ENCODE measurements around the gene SF3B3. TPM values are rescaled to one million over a fixed set of nuclear protein-coding genes. Genes with fewer than 3 reads are reported as not detected.
"Not testable (repeated sequence)": the region's sequence is repeated elsewhere in the genome, so short reads cannot be mapped to it uniquely, and the experiment has no call there.

SF3B3 gene
- total RNA-seq, 1 donor from 2014 or later: 83.5 TPM

DNA sequence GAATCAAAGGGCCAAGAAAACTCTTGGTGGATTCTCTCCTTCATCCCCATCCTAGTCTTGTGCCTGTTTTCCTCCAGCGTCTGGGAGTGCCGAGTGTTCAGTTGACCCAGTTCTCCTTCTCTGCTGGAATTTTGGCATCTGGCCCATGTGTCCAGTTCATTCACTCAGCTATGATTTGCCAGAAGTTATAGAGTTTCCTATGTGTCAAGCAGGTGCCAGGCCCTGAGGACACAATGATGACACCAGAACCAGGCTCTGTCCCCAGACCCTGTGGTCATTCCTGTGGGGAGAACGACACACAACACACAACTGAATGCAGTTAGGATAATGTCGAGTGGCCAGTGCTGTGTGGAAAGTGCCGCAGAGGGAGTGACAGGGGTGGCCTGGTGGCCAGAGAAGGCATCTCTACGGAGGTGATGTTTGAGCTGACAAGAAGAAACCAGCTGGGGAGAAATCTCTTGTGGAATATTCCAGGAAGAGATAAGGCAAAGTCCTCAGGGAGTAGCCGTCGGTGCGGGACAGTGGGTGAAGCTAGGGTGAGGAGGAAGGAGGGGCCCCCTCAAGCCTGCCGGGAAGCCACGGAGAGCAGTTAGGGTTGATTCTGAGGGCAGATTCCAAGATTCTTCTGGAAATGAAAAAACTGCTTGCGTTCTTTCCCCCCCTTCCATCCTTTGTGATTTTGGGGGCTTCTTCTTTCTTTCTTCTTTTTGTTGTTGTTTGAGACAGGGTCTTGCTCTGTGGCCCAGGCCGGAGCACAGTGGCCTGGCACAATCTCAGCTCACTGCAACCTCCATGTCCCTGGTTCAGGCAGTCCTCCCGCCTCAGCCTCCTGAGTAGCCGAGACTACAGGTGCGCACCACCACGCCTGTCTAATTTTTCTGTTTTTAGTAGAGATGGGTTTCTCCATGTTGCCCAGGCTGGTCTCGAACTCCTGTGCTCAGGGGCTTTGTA, 86.9 kb downstream of the SF3B3 start:
- H3K27me3 ChIP-seq (ENCODE audit: control insufficient read depth in 3 of 3, insufficient read depth in 3 of 3, low read length in 3 of 3): no peaks in the 10 kb centered on the region
- peak overlapping the region; percentile 47 for H3K27ac ChIP-seq (ENCODE audit: low read depth, low read length)
- H3K4me1 ChIP-seq (ENCODE audit: control insufficient read depth in 3 of 3, insufficient read depth in 3 of 3, low read length in 3 of 3): peaks cover 10 to 13% (median 10%) of the 10 kb centered on the region in 3 donors
- H3K9ac ChIP-seq (ENCODE audit: low read depth in 1 of 3, low read length in 3 of 3): peak overlapping the region in 2 of 3 donors; percentile 33 to 51
- peak overlapping the region in 1 of 3 donors; percentile 1 for H3K4me3 ChIP-seq (ENCODE audit: low read length in 3 of 3)
- no peaks in the 10 kb centered on the region for H3K36me3 ChIP-seq (ENCODE audit: control insufficient read depth in 3 of 3, insufficient read depth in 3 of 3, low read length in 3 of 3)
- no peaks in the 10 kb centered on the region for H3K9me3 ChIP-seq (ENCODE audit: control insufficient read depth in 3 of 3, low read length in 3 of 3)

DNA sequence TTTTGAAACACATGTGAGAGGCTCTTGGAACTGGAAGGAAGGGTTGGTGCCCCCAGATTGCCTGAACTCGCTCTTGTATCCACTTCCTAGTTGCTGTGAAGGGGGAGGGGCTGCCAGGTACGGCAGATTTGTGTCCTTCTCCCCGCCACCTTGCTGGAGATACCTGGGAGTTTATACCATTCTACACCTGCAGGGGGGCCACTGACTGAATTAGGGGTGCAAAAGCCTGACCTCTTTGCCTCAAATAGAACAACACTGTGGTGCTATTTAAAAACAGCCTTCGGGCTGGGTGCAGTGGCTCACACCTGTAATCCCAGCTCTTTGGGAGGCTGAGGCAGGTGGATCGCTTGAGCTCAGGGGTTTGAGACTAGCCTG, 87.6 kb downstream of the SF3B3 start:
- Histone ChIP-seq H3K4me3 (ENCODE audit: low read length in 3 of 3) (no peak overlapping the region), H3K9me3 (ENCODE audit: control insufficient read depth in 3 of 3, low read length in 3 of 3) (no peaks in the 10 kb centered on the region), H3K27me3 (ENCODE audit: control insufficient read depth in 3 of 3, insufficient read depth in 3 of 3, low read length in 3 of 3) (no peaks in the 10 kb centered on the region), H3K9ac (ENCODE audit: low read depth in 1 of 3, low read length in 3 of 3) (no peak overlapping the region), H3K27ac (ENCODE audit: low read depth, low read length) (no peak overlapping the region), H3K36me3 (ENCODE audit: control insufficient read depth in 3 of 3, insufficient read depth in 3 of 3, low read length in 3 of 3) (no peaks in the 10 kb centered on the region), H3K4me1 (ENCODE audit: control insufficient read depth in 3 of 3, insufficient read depth in 3 of 3, low read length in 3 of 3) (peaks cover 10 to 13% (median 10%) of the 10 kb centered on the region in 3 donors)

- Histone ChIP-seq H3K27ac (ENCODE audit: low read depth, low read length) (no peak overlapping the region), H3K4me1 (ENCODE audit: control insufficient read depth in 3 of 3, insufficient read depth in 3 of 3, low read length in 3 of 3) (peaks cover 10 to 13% (median 10%) of the 10 kb centered on the region in 3 donors), H3K4me3 (ENCODE audit: low read length in 3 of 3) (no peak overlapping the region)
Observed at GRCh38 chr16:70611785-70612303, 88.2 kb downstream of the SF3B3 start.

DNA sequence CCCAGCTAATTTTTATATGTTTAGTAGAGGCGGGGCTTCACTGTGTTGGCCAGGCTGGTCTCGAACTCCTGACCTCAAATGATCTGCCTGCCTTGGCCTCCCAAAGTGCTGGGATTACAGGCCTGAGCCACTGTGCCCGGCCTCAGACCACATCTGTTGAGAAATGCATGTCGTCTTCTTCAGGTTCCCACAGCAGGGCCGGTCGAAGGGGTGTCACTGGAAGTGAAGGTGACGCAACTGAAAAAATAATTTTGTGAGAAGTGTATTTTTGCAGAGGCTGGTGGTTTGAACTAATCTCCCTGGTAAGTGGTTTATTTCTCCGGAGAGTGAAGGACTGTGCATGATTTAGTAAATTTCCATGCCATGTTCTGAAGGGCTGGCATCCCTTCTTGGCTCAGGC, 89.3 kb downstream of the SF3B3 start:
- Histone ChIP-seq H3K4me1 (ENCODE audit: control insufficient read depth in 3 of 3, insufficient read depth in 3 of 3, low read length in 3 of 3) (peaks cover 10 to 13% (median 10%) of the 10 kb centered on the region in 3 donors), H3K27ac (ENCODE audit: low read depth, low read length) (no peak overlapping the region), H3K9me3 (ENCODE audit: control insufficient read depth in 3 of 3, low read length in 3 of 3) (no peaks in the 10 kb centered on the region), H3K36me3 (ENCODE audit: control insufficient read depth in 3 of 3, insufficient read depth in 3 of 3, low read length in 3 of 3) (no peaks in the 10 kb centered on the region), H3K9ac (ENCODE audit: low read depth in 1 of 3, low read length in 3 of 3) (no peak overlapping the region), H3K27me3 (ENCODE audit: control insufficient read depth in 3 of 3, insufficient read depth in 3 of 3, low read length in 3 of 3) (no peaks in the 10 kb centered on the region), H3K4me3 (ENCODE audit: low read length in 3 of 3) (no peak overlapping the region)

More at GRCh38 chr16:70611785-70612303, 88.2 kb downstream of the SF3B3 start:
- no peaks in the 10 kb centered on the region for H3K9me3 ChIP-seq (ENCODE audit: control insufficient read depth in 3 of 3, low read length in 3 of 3)
- no peaks in the 10 kb centered on the region for H3K27me3 ChIP-seq (ENCODE audit: control insufficient read depth in 3 of 3, insufficient read depth in 3 of 3, low read length in 3 of 3)
- no peaks in the 10 kb centered on the region for H3K36me3 ChIP-seq (ENCODE audit: control insufficient read depth in 3 of 3, insufficient read depth in 3 of 3, low read length in 3 of 3)
- H3K9ac ChIP-seq (ENCODE audit: low read depth in 1 of 3, low read length in 3 of 3): no peak overlapping the region

DNA sequence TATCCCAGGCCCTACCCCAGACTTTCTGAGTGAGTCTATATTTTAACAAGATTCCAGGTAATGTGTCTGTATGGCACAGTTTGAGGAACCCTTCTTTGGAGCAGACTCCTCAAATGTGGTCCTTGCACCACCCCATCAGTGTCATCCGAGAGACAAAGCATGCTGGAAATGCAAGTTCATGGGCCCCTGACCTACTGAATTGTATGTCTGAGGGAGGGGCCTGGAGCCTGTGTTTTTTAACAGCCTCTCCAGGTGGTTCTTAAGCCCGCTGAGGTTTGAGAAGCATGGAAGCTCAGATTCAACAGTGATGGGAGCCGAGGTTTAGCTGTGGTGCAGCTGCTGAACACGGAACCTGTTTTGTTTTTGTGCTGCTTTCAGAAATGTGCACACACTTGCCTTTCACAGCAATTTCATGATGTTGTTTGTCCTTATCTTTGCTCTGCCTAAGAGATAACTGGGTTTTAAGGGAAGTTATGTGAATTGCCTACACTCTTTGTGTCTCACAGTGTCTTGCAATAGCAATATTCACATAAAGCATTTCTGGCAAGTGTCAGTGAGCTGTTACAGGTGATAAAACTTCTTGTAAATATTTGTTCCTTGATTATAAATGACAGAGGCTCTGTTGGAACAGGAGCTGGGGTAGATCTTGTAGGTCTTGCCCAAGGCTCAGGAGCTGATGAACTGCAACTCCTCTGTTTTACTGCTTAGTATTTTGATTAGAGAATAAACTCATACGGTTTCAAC, 90.8 kb downstream of the SF3B3 start:
- Histone ChIP-seq H3K4me1 (ENCODE audit: control insufficient read depth in 3 of 3, insufficient read depth in 3 of 3, low read length in 3 of 3) (peaks cover 10 to 12% (median 10%) of the 10 kb centered on the region in 3 donors), H3K36me3 (ENCODE audit: control insufficient read depth in 3 of 3, insufficient read depth in 3 of 3, low read length in 3 of 3) (no peaks in the 10 kb centered on the region), H3K27ac (ENCODE audit: low read depth, low read length) (no peak overlapping the region), H3K9ac (ENCODE audit: low read depth in 1 of 3, low read length in 3 of 3) (no peak overlapping the region), H3K4me3 (ENCODE audit: low read length in 3 of 3) (no peak overlapping the region), H3K9me3 (ENCODE audit: control insufficient read depth in 3 of 3, low read length in 3 of 3) (no peaks in the 10 kb centered on the region), H3K27me3 (ENCODE audit: control insufficient read depth in 3 of 3, insufficient read depth in 3 of 3, low read length in 3 of 3) (no peaks in the 10 kb centered on the region)

DNA sequence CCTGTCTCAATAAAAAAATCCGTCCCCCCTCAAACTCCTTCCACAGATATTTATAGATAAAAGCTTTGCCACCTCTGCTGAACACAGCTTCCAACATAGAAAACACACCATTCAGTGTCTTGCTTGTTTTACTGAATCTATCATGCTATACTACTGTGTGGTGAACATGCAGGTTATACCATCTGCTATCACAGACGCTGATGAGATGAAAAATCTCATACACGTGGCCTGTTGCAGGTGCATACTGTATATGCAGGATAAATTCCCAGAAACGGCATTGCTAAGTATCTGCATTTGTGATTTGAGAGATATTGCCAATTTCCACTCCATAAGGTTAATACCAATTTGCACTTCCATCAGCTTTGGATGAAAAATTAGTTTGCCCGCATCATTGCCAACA, 92.3 kb downstream of the SF3B3 start:
- Histone ChIP-seq H3K27me3 (ENCODE audit: control insufficient read depth in 3 of 3, insufficient read depth in 3 of 3, low read length in 3 of 3) (no peaks in the 10 kb centered on the region), H3K4me1 (ENCODE audit: control insufficient read depth in 3 of 3, insufficient read depth in 3 of 3, low read length in 3 of 3) (peaks cover 0 to 3% (median under 1%) of the 10 kb centered on the region in 3 donors), H3K9me3 (ENCODE audit: control insufficient read depth in 3 of 3, low read length in 3 of 3) (no peaks in the 10 kb centered on the region), H3K4me3 (ENCODE audit: low read length in 3 of 3) (no peak overlapping the region), H3K36me3 (ENCODE audit: control insufficient read depth in 3 of 3, insufficient read depth in 3 of 3, low read length in 3 of 3) (no peaks in the 10 kb centered on the region), H3K27ac (ENCODE audit: low read depth, low read length) (no peak overlapping the region), H3K9ac (ENCODE audit: low read depth in 1 of 3, low read length in 3 of 3) (no peak overlapping the region)

DNA sequence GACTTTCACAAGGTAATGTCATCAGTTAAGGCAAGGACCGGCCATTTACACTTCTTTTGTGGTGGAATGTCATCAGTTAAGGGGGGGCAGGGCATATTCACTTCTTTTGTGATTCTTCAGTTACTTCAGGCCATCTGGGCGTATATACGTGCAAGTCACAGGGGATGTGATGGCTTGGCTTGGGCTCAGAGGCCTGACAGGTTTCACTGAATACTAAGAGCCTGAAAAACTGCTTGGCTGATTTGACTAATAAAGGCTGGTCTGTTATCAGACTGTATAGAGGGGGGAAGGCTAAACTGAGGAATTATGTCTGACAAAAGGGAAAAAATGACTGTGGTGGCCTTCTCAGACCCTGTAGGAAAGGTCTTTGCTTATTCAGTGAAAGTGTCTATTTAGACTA, 98.2 kb downstream of the SF3B3 start:
- H3K27ac ChIP-seq (ENCODE audit: low read depth, low read length): not testable (repeated sequence)

More for the DNA sequence above, 98.2 kb downstream of the SF3B3 start:
- H3K4me3 ChIP-seq (ENCODE audit: low read length in 3 of 3); H3K9me3 ChIP-seq (ENCODE audit: control insufficient read depth in 3 of 3, low read length in 3 of 3); H3K9ac ChIP-seq (ENCODE audit: low read depth in 1 of 3, low read length in 3 of 3); H3K36me3 ChIP-seq (ENCODE audit: control insufficient read depth in 3 of 3, insufficient read depth in 3 of 3, low read length in 3 of 3); H3K27me3 ChIP-seq (ENCODE audit: control insufficient read depth in 3 of 3, insufficient read depth in 3 of 3, low read length in 3 of 3); H3K4me1 ChIP-seq (ENCODE audit: control insufficient read depth in 3 of 3, insufficient read depth in 3 of 3, low read length in 3 of 3): not testable (repeated sequence)

Small RNA genes lying within 50 kb of the gene (small RNA-seq; reads per million reads assigned to genes)
- gene SNORD111 (48.4 reads per million, percentile 95 among the genes with 10 or more reads in this experiment), gene SNORD111B (45.6 reads per million, percentile 95 among the genes with 10 or more reads in this experiment)

Other genes starting within 250 kb of the SF3B3 start
- 65.8 TPM for gene AARS1, start 234.3 kb upstream of the SF3B3 start, total RNA-seq
- gene DDX19B, start 224.6 kb upstream of the SF3B3 start, total RNA-seq: 21.4 TPM
- gene DDX19A, start 176.9 kb upstream of the SF3B3 start, total RNA-seq: 38.1 TPM
- gene ST3GAL2, start 84.7 kb upstream of the SF3B3 start, total RNA-seq: 24.5 TPM
- gene FCSK, start 69.2 kb upstream of the SF3B3 start, total RNA-seq: 6.8 TPM
- gene COG4, start 262 bp upstream of the SF3B3 start, total RNA-seq: 66.8 TPM
- 6.8 TPM for gene IL34, start 122.7 kb downstream of the SF3B3 start, total RNA-seq
- gene MTSS2, start 162.2 kb downstream of the SF3B3 start, total RNA-seq: 18.8 TPM